DND-41 (cell line): ENCODE results near the gene SLC22A4.

ENCODE experiments used
- ATAC-seq: fragments of 200-7000 bp; cut with Tn5 transposase; 3 replicates; pipeline ENCODE4 v1.9.1; 2021; ENCODE audit warnings: low read depth; ENCODE audit not compliant: insufficient read depth
- DNase-seq: peaks from one replicate; pipeline ENCODE4 v3.0.0-alpha.2; 2020
- H2AFZ ChIP-seq: 2 replicates; pipeline ENCODE4 v1.6.0; 2012; ENCODE audit warnings: low read depth, low read length
- H3K27ac ChIP-seq: 2 replicates; pipeline ENCODE4 v1.5.1; 2012; ENCODE audit warnings: low read length, inconsistent platforms
- H3K27me3 ChIP-seq: fragments of 200-600 bp; sonication (generic); 2 replicates; pipeline ENCODE4 v1.6.0; 2012; ENCODE audit warnings: low read length, mild to moderate bottlenecking, inconsistent platforms; ENCODE audit not compliant: insufficient read depth, poor library complexity
- H3K36me3 ChIP-seq: 2 replicates; pipeline ENCODE4 v1.5.1; 2012; ENCODE audit warnings: low read length, inconsistent platforms; ENCODE audit not compliant: insufficient read depth
- H3K4me1 ChIP-seq: 2 replicates; pipeline ENCODE4 v1.5.1; 2012; ENCODE audit warnings: mild to moderate bottlenecking, low read length; ENCODE audit not compliant: insufficient read depth
- H3K4me2 ChIP-seq: 2 replicates; pipeline ENCODE4 v1.6.0; 2012; ENCODE audit warnings: mild to moderate bottlenecking, moderate library complexity, low read length, inconsistent platforms; ENCODE audit not compliant: insufficient read depth
- H3K4me3 ChIP-seq, 2 experiments: fragments of 200-600 bp in 1 of 2; shearing (Covaris generic) in 1 of 2; 2 replicates each; pipeline ENCODE4 v1.5.1; 2012 to 2016; ENCODE audit warnings: inconsistent platforms in 2 of 2, low read length in 2 of 2, mild to moderate bottlenecking in 2 of 2, low read depth in 1 of 2, moderate library complexity in 1 of 2
- H3K79me2 ChIP-seq: 2 replicates; pipeline ENCODE4 v1.6.0; 2012; ENCODE audit warnings: low read length, inconsistent platforms; ENCODE audit not compliant: insufficient read depth
- H3K9ac ChIP-seq: 2 replicates; pipeline ENCODE4 v1.6.0; 2012; ENCODE audit warnings: low read depth, mild to moderate bottlenecking, inconsistent platforms, low read length, moderate library complexity
- H3K9me3 ChIP-seq: 2 replicates; pipeline ENCODE4 v1.5.1; 2012; ENCODE audit warnings: low read length, moderate library complexity, mild to moderate bottlenecking, inconsistent platforms; ENCODE audit not compliant: insufficient read depth, severe bottlenecking
- H4K20me1 ChIP-seq: 2 replicates; pipeline ENCODE4 v1.6.0; 2012; ENCODE audit warnings: low read length; ENCODE audit not compliant: insufficient read depth
- CTCF ChIP-seq: IDR thresholded peaks from 2 replicates; pipeline ENCODE4 v1.5.1; 2012; ENCODE audit warnings: borderline replicate concordance, low read length, moderate library complexity, mild to moderate bottlenecking; ENCODE audit not compliant: poor library complexity, severe bottlenecking; ENCODE audit errors: extremely low read depth
- EZH2 ChIP-seq: IDR thresholded peaks from 3 replicates; pipeline ENCODE4 v1.6.1; 2012; ENCODE audit warnings: borderline replicate concordance, low read depth, mild to moderate bottlenecking, moderate library complexity, low read length, inconsistent platforms; ENCODE audit not compliant: severe bottlenecking

Gene SLC22A4

GRCh38 chr5:132277971-132278853 lies 16.0 kb upstream of the SLC22A4 start:
- H2AFZ ChIP-seq = no peak overlapping the region
- TF ChIP-seq EZH2 (no peak), CTCF (no peak)
- H3K9me3 ChIP-seq = no peaks in the 10 kb centered on the region
- no peak overlapping the region for H3K27ac ChIP-seq
- no peaks in the 10 kb centered on the region for H3K4me1 ChIP-seq
- ATAC-seq = 0 out of 3 replicates have a peak, but pooled peaks have one; percentile 27
- DNase-seq = no peak
- H3K4me3 ChIP-seq = no peak overlapping the region
- H4K20me1 ChIP-seq = no peaks in the 10 kb centered on the region
- no peaks in the 10 kb centered on the region for H3K79me2 ChIP-seq
- no peak overlapping the region for H3K9ac ChIP-seq
- no peak overlapping the region for H3K4me2 ChIP-seq
- H3K36me3 ChIP-seq = no peaks in the 10 kb centered on the region
- peaks cover 4% of the 10 kb centered on the region for H3K27me3 ChIP-seq

DNA sequence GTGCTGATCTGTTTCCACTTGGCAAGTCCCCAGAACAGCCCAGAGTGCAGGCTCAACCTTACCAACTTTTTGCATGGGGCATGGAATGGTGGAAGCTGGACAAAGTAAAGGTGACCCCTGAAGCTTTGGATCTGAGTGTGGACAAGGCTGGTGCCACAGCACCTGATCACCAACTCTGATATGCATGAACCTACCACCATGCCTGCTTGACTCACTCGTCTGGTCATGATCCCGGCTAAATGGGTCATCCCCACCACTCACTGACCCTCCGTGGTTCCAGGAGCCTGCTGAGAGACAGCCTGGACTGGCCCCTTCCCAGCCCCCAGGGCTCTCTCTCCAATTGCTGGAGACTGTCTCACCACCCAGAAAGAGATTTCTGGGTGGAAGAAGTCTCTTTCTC lies 14.4 kb upstream of the SLC22A4 start:
- H3K4me3 ChIP-seq = no peak overlapping the region
- TF ChIP-seq EZH2 = no peak
- TF ChIP-seq CTCF = no peak
- no peaks in the 10 kb centered on the region for H3K4me1 ChIP-seq
- H2AFZ ChIP-seq = no peak overlapping the region
- DNase-seq (no peak), ATAC-seq (no peak)
- peaks cover 4% of the 10 kb centered on the region for H3K27me3 ChIP-seq
- H3K27ac ChIP-seq = no peak overlapping the region
- no peaks in the 10 kb centered on the region for H3K9me3 ChIP-seq
- H3K4me2 ChIP-seq = no peak overlapping the region
- H3K36me3 ChIP-seq = no peaks in the 10 kb centered on the region
- no peak overlapping the region for H3K9ac ChIP-seq
- H3K79me2 ChIP-seq = no peaks in the 10 kb centered on the region
- H4K20me1 ChIP-seq = no peaks in the 10 kb centered on the region

DNA sequence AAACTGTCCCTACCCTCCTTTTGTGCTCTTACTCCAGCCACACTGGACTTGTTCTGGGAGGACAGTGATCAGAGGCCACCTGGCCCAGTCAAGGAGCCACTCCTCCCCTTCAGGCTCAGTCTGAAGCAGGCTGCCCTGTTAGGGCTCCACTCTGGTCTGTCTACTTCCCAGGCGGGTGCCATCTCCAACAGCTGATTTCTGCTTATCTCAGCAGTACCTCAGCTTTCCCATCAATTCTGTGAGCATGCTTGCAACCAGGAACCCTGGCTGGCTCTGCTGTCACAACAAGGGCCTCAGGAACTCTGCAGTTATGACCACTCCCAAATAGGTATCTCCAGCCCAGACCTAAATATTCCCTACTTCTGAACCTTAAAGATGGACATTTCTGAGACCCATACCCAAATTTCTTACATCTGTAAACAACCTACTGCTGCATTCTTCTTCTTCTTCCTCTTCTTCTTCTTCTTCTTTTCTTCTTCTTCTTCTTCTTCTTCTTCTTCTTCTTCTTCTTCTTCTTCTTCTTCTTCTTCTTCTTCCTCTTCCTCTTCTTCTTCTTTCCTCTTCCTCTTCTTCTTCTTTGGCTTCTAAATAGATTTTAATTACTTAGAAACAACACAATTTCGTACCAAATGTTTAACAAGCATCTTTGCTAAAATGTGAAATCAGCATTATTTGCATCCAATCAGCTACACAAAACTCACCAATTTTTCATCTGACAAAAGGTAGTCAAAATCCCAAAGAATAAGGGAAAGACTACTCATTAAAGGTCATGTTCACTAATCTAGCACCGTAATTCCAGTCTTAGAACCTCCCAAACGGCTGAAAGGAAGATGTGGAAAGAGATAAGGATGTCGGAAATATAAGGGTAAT lies 13.6 kb upstream of the SLC22A4 start:
- Histone ChIP-seq H2AFZ (no peak overlapping the region), H3K4me3 (no peak overlapping the region), H3K27me3 (peaks cover 4% of the 10 kb centered on the region), H3K4me2 (no peak overlapping the region), H4K20me1 (no peaks in the 10 kb centered on the region), H3K9ac (no peak overlapping the region), H3K36me3 (no peaks in the 10 kb centered on the region), H3K79me2 (no peaks in the 10 kb centered on the region), H3K9me3 (no peaks in the 10 kb centered on the region), H3K4me1 (no peaks in the 10 kb centered on the region), H3K27ac (no peak overlapping the region)
- DNase-seq (no peak), ATAC-seq (no peak)
- TF ChIP-seq CTCF (no peak), EZH2 (no peak)
